Activated CD4-positive, alpha-beta T cell treated with anti-CD3 and anti-CD28 coated beads for 4 hours (primary cell): ENCODE data around the gene LMTK2.

Experiments
- DNase-seq, 2 donors: peaks; one replicate each; pipeline ENCODE4 v3.0.0-alpha.2; 2020

Gene LMTK2

GRCh38 chr7:98222533-98223195 lies 116.0 kb downstream of the LMTK2 start:
- no peak for DNase-seq

DNA sequence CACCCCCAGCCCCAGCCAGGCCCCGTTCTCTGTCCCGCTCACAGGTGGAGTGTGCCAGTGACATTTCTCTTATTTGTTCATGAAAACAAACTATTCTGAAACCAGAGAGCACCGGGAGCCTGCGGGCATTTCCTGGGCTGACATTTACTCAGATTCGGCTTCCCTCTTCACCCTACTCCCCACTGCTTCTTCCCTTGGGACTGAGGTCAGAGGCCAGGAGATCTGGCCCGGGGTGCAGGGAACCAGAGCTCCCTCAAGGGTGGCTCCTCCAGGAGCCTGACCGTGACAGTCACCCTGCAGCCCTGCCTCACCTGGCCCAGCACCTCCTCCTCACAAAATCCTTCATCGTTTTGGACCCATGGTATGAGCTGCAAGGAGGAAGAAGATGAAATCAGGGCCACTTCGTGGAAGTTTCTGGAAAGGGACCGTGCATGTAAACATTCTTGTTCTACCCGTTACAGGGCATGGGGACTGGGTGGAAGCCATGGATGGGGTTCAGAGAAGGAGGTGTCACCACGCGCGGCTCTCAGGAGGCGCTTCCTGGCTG lies 116.8 kb downstream of the LMTK2 start:
- DNase-seq: no peak

DNA sequence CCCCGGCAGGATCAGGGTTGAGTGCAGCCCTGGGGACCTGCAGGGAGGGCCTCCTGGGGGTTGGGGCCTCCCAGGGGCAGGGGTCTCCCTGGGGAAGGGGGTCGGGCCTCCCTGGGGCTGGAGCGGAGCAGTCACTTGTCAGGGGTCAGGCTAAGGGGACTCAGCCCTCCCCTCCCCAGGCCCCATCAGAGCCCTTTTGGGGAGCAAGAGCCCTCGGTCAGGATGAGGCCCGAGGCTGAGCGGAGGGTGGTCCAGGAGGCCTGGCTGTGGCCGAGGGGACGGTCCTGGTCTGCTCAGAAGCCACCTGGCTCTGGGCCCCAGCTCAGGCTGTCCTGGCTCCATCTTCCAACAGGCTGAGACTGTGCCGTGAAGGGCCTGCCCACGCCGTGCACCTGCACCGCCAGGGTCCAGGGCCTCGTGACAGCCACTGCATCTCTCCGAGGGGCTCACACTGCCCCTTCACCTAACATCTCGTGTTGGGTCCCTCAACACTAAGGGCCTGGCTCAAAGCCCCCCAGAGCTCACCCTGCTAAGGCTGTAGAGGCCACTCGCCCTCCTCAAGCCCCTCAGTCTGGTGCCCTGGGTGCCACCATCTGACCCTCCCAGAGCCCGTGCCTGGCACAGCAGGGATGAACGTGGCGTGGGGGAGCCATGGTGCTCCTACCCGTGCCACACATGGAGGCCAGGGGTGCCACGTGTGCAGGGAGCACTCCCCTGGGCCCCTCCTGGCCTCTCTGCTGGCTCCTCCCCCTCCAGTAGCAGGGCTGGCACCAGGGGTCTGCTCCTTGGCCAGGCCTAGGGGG lies 117.4 kb downstream of the LMTK2 start:
- no peak for DNase-seq

DNA sequence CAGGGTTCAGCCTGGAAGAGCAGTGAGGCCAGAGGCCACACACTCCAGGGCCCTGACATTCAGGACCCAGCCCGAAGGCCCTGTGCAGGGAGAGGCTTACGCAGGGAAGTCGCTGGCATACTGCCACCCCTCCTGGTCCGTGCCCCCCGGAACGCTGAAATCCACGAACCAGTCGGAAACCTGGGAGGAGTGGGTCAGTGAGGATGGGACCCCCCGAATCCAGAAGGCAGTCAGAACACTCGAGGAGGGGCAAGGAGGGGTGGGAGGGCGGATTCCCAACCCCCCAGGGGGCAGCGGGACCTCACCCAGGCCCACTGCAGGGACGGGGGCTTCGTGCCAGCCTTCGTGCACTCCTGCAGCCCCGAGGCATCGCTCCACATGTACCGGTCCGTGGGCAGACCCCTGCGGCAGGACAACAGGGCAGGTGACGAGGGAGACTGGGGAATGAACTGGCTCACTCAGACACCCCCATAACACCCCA lies 118.1 kb downstream of the LMTK2 start:
- no peak for DNase-seq

DNA sequence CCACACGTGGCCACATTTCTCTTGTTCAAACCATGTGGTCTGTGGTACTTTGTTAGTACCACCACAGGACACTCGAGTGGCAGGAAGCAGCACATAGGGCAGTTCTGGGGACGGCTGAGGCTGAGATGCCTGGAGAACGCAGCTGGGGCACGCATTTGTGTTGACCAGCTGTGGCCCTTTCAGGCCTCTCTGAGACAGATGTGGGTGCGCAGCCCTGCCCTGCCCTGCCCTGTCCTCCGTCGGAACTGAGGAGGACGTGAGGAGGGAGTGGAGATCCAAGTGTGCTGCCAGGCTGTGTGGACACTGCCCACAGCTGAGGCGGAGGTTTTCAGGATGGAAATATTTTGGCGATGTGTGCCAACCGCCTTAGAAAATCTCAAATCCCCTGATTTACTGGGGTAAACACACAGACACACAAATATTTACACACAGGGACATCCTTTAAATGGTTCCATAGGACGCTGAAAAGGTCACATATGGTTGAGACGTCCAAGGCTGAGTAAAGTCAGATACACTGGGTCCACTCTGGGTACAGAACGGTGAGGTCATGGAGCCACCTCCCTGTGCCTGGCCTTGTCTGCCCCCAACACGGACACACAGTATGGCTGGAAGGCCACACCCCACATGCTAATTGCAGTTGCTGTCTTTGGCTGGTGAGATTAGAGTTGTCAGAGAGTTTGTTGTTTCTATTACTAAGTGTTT lies 119.4 kb downstream of the LMTK2 start:
- DNase-seq: no peak

DNA sequence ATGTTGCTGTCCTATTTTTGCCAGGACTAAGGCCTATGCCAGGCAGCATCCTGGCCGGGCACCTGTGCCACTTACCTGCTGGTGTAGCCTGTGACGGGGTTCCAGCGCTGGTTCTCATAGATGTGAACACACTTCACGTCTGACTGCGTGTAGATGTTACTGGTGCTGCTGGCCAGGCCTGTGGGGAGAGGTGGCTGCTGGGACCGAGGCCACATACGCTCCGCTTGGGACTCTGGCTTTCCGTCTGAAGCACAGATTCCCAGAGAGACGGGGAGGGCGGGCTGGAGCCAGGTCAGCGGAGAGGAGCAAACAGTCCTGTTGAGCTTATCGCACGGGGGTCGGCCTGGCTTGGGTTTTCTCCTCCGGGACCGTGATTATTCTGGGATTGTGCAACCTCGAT lies 121.3 kb downstream of the LMTK2 start:
- DNase-seq: no peak

GRCh38 chr7:98228801-98229200 lies 122.1 kb downstream of the LMTK2 start:
- no peak for DNase-seq

GRCh38 chr7:98229441-98229840 lies 122.8 kb downstream of the LMTK2 start:
- no peak for DNase-seq

GRCh38 chr7:98229991-98230745 lies 123.5 kb downstream of the LMTK2 start:
- DNase-seq: no peak

DNA sequence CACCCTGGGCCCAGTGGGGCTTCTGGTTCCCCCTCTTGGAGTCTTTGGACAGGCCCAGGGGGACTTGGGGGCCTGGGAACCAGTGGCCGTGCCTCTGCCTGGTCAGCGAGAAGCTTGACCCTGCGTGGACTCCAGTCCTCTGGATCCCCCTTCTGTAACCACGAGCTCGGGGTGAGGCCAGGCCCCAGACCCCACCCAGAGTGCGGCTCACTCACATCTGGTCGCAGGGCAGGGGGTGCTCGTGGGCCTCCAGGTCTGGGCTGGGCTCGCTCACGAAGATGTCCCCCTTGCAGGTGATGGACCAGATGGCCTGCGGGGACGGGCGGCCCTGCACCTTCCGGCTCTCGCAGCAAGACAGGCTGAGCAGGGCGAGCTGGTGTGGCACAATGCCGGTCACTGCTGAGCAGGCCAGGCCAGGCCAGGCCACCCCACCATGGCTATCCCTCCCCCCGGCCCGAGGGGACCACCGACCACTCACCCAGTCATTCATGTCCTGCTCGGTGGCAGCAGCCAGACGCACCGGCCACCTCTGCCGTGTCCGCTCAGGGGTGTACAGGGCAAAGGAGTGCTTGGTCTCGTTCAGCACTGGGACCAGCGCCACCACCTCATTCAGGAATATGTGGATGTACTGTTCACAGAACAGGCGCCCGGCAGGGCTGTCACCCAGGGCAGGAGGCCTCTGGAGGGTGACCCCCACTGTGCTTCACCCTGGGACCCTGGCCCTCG lies 124.2 kb downstream of the LMTK2 start:
- no peak for DNase-seq

- DNase-seq: no peak
Measured at GRCh38 chr7:98231493-98232262, 125.0 kb downstream of the LMTK2 start.

- no peak for DNase-seq
Measured at GRCh38 chr7:98232263-98232585, 125.6 kb downstream of the LMTK2 start.

- DNase-seq: no peak
Measured at GRCh38 chr7:98232799-98233198, 126.1 kb downstream of the LMTK2 start.

DNA sequence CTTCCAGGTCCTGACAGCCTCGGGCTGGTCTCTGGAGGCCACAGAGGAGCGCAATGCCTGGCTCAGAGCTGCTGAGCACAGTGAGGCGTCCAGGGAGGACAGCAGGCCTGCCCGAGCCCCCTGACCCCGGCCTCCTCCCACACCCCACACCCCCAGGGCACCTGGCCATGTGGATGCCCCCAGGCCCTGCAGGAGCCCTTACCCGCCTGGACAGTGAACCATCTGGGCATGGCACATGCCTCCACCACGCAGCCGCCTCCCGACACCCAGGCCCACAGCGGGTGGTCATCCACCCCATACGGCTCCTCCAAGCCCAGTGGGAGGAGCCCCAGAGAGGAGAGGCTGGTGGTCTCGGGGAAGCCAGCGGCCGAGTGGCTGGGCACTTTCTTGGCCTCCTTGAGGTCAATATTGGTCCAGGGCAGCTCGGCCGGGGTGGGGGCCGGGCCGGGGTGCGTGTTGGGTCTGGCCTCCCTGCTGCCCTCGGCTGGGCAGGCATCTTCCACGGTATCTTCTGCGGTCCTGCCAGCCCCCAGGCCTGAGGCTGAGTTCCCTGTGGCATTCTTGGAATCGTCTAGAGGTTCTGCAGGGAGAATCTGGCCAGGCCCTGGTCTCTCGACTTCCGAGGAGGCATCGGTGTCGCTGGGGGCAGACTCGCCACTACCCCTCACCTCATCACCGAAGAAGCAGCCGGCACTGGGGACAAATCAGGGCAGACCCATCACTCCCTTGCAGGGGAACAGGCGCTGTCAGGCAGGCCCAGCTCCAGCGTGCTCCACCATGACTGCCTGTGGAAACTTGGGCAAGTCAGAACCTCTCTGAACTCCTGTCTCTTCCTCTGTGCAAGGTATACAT lies 126.8 kb downstream of the LMTK2 start:
- DNase-seq: no peak

GRCh38 chr7:98234429-98235147 lies 127.9 kb downstream of the LMTK2 start:
- DNase-seq: no peak

- DNase-seq: no peak
Measured at GRCh38 chr7:98235901-98236300, 129.2 kb downstream of the LMTK2 start.

DNA sequence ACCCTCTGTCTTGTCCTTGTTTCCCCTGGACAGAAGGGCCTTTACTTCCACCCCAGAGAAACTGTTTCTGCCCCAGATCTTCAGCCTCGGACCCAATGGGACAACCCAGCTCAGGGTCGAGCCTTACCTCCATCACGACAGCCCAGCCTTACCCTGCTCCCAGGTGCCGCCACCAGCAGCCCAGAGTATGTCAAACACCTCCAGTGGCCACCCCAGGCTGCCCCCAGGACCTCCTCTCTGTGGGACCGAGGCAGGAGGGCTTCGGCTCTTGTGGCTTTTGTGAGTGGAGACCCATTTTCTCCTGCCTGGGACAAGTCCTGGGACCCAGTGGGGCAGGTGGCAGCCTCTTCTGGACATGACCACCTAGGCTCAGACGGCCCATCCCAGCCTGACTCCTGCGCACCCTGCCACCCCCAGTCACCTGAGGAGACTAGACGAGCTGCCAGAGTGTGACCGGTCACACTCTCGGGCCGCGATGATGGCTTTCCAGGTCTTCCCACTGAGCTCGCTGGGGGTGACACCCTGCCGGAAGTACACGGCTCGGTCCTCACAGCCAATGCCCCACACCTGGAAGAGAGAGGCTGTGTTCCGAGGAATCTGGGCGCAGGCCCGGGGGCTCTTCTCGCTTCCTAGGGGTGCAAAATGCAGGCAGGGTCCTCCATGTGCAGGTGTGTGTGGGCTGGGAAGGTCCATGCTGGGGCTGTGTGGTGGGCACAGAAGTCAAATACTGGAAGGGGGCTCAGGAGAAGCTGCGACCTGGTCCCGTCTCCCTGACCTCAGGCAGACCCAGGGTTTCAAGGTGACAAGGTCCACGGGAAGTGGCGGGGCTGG lies 129.9 kb downstream of the LMTK2 start:
- DNase-seq: no peak

GRCh38 chr7:98238076-98238475 lies 131.4 kb downstream of the LMTK2 start:
- no peak for DNase-seq

DNA sequence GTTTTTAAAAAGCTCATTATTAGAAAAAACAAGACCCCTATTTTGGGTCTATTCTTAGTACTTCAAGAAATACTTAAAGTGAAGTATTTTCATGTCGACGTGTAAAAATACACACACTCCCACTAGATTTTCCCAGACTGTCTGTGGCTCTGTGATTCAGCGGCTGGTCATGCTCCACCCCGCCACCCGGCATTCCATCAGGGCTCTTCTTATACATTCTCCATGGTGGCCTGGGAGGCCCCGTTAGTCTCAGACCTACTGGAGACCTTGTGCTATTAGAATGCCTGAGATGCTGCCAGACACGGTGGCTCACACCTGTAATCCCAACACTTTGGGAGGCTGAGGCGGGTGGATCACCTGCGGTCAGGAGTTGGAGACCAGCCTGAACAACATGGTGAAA lies 132.3 kb downstream of the LMTK2 start:
- no peak for DNase-seq
